Stomach (tissue), 9 donors: ENCODE measurements around the gene ST6GALNAC5. TPM values are rescaled to one million over a fixed set of nuclear protein-coding genes. Genes with fewer than 3 reads are reported as not detected.

Experiments
- DNase-seq, 2 donors: peaks; one replicate each; pipeline versions ENCODE4 v3.0.0 to v3.0.0-alpha.2; 2013 to 2019
- H3K27ac ChIP-seq, 5 donors: fragments of 200-600 bp in 4 of 5; sonication (generic) in 4 of 5; one replicate each; pipeline ENCODE4 v1.5.1; 2013 to 2019; ENCODE audit warnings: mild to moderate bottlenecking in 1 of 5, moderate library complexity in 1 of 5
- H3K27me3 ChIP-seq, 3 donors: fragments of 200-600 bp; sonication (generic); one replicate each; pipeline ENCODE4 v1.5.1; 2017 to 2019; ENCODE audit warnings: mixed run types in 1 of 3
- H3K36me3 ChIP-seq, 4 donors: fragments of 200-600 bp; sonication (generic); 1 replicate in 3 of 4; 2 replicates in 1 of 4; pipeline ENCODE4 v1.5.1; 2016 to 2019
- H3K4me1 ChIP-seq, 4 donors: fragments of 200-600 bp; sonication (generic); one replicate each; pipeline ENCODE4 v1.5.1; 2016 to 2019
- H3K4me3 ChIP-seq, 4 donors: fragments of 200-600 bp; sonication (generic) in 3 of 4; one replicate each; pipeline ENCODE4 v1.5.1; 2016 to 2019; ENCODE audit warnings: mild to moderate bottlenecking in 1 of 4
- H3K9me3 ChIP-seq, 4 donors: fragments of 200-600 bp; sonication (generic); one replicate each; pipeline ENCODE4 v1.5.1; 2016 to 2019
- EP300 ChIP-seq: sonication (generic); formaldehyde crosslinking; IDR thresholded peaks from one replicate; pipeline ENCODE4 v1.6.1; 2017; ENCODE audit warnings: antibody characterized with exemption
- POLR2A ChIP-seq, 4 donors: fragments of 450-650 bp; IDR thresholded peaks; one replicate each; pipeline ENCODE4 v1.6.1; 2016; ENCODE audit warnings: antibody characterized with exemption in 4 of 4, control low read depth in 2 of 4, mild to moderate bottlenecking in 1 of 4, moderate library complexity in 1 of 4
- POLR2AphosphoS5 ChIP-seq, 3 donors: sonication (generic); formaldehyde crosslinking; IDR thresholded peaks; one replicate each; pipeline ENCODE4 v1.6.1; 2016; ENCODE audit warnings: antibody characterized with exemption in 3 of 3
- WGBS, 5 donors: extraction: QIAGEN DNeasy Blood & Tissue Kit in 3 of 5; methylation state at CpG; one replicate each; pipeline versions ENCODE4 v1.1.5 to v1.1.7; 2013 to 2018; 5-methylcytosine and 5-hydroxymethylcytosine counted together
- intact Hi-C: fragments of 100-400 bp; cut with DNase I; formaldehyde crosslinking; loops from one replicate; pipeline ENCODE4 v1.15.1; 2023; ENCODE audit warnings: low total_unique reads
- polyA plus RNA-seq, 3 donors: library from polyadenylated mRNA; stranded (reverse); fragments of 200-250 nt; gene quantifications; one replicate each; pipeline ENCODE4 v1.2.3, GENCODE V29; 2013
- total RNA-seq, 5 donors: library from RNA; depleted of rRNA; stranded (reverse); fragments of >200 nt; gene quantifications; one replicate each; pipeline versions ENCODE4 v1.1.0 to v1.2.3, GENCODE V29; 2014 to 2016
- TF ChIP-seq, protein P1 (sequence below), 7 experiments: fragments of 450-650 bp in 4 of 7; fragments of 200-600 bp in 3 of 7; sonication (generic) in 3 of 7; IDR thresholded peaks; one replicate each; pipeline ENCODE4 v1.5.1; 2016 to 2019; ENCODE audit warnings: antibody characterized with exemption in 7 of 7, control low read depth in 2 of 7, mild to moderate bottlenecking in 1 of 7
- donor health status: healthy with polysubstance abuse.
- donor health status: Bipolar disorder and iron deficiency.
- donor health status: healthy.

The ST6GALNAC5 gene
- total and polyA plus RNA-seq, 8 donors = 1.3 to 22.0 (median 2.9) TPM; not detected in 1

DNA sequence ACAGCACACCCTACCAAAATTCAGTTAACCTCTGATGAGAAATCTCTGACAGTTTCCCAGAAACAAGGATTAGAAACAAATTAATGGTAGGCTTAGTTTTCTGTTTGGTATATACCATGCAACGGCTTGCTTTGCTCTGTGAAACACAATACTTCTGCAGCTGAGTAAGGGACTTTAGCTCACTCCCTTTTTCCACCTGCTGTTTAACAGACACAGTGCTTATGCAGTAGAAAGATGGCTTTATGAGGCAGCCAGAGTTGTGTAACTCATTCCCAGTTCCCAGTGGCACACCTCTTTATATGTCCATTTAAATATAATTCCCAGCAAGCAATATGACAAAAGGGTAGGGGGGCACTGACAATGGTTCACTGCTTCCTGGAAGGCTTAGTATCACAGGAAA is 228.0 kb downstream of the ST6GALNAC5 start:
- Histone ChIP-seq H3K9me3 (no peaks in the 10 kb centered on the region), H3K4me1 (no peaks in the 10 kb centered on the region), H3K27ac (no peak overlapping the region), H3K36me3 (peaks cover 0 to 5% (median 0%) of the 10 kb centered on the region in 4 donors), H3K27me3 (no peaks in the 10 kb centered on the region), H3K4me3 (no peak overlapping the region)
- 42 to 65% (median 57%) methylated on average over 1 of the region's 1 CpG for whole genome bisulfite sequencing, 5 donors
- intact Hi-C loops = no loop called here
- TF ChIP-seq, protein P1, sequence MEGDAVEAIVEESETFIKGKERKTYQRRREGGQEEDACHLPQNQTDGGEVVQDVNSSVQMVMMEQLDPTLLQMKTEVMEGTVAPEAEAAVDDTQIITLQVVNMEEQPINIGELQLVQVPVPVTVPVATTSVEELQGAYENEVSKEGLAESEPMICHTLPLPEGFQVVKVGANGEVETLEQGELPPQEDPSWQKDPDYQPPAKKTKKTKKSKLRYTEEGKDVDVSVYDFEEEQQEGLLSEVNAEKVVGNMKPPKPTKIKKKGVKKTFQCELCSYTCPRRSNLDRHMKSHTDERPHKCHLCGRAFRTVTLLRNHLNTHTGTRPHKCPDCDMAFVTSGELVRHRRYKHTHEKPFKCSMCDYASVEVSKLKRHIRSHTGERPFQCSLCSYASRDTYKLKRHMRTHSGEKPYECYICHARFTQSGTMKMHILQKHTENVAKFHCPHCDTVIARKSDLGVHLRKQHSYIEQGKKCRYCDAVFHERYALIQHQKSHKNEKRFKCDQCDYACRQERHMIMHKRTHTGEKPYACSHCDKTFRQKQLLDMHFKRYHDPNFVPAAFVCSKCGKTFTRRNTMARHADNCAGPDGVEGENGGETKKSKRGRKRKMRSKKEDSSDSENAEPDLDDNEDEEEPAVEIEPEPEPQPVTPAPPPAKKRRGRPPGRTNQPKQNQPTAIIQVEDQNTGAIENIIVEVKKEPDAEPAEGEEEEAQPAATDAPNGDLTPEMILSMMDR (IDR thresholded peaks at IDR 0.05) = no peak
- TF ChIP-seq EP300 (no peak), POLR2A (IDR thresholded peaks at IDR 0.05) (no peak), POLR2AphosphoS5 (IDR thresholded peaks at IDR 0.05) (no peak)
- peak in 1 of 2 donors; percentile 2 for DNase-seq

DNA sequence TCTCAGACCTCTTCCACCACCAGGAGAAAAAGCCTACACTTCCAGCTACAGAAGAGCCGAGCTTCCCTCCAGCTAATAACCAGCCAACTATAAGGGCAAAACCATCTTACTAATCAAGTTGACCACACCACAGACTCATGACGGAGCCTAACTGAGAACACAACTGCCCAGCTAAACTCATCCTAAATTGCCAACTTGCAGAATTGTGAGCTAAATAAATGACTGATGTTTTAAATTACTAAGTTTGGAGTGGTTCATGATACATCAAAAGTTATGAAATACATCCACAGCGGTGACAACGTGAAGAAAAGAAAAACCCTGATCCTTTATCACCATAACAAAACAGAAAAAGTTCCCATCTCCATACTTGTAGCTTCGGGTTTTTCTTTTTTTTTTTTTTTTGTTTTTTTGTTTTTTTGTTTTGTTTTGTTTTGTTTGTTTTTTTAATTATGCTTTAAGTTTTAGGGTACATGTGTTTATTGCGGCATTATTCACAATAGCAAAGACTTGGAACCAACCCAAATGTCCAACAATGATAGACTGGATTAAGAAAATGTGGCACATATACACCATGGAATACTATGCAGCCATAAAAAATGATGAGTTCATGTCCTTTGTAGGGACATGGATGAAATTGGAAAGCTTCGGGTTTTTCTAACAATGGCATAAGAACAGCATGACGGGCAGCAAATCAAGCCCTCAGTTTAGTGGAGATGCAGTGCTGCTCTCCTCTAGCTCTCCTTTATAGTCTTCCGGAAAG is 229.4 kb downstream of the ST6GALNAC5 start:
- 96 to 99% (median 97%) methylated on average over 9 of the region's 9 CpGs for WGBS, 5 donors
- Histone ChIP-seq H3K9me3 (no peaks in the 10 kb centered on the region), H3K4me3 (no peak overlapping the region), H3K4me1 (no peaks in the 10 kb centered on the region), H3K27ac (no peak overlapping the region), H3K27me3 (no peaks in the 10 kb centered on the region), H3K36me3 (no peaks in the 10 kb centered on the region)
- no peak for DNase-seq
- TF ChIP-seq POLR2A (IDR thresholded peaks at IDR 0.05) (no peak), EP300 (no peak), POLR2AphosphoS5 (IDR thresholded peaks at IDR 0.05) (no peak)
- TF ChIP-seq, protein P1 (IDR thresholded peaks at IDR 0.05) = no peak
- intact Hi-C loops = no loop called here

DNA sequence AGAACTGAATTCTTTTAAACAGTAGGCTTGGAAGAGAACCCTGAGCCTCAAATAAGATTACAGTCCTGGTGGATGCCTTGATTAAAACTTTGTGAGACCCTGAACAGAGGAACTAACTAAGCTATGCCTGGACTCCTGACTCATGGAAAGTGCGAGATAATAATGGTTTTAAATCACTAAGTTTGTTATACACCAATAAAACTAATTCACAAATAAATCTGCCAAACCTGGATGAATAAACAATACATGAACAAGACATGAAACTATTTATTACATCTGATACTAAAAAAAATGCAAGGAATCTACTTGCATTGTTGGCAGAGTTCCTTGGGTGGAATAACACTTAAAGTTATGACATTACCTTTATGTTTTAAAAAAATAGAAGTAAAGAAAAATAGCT is 233.6 kb downstream of the ST6GALNAC5 start:
- no peaks in the 10 kb centered on the region for H3K27me3 ChIP-seq
- no peak overlapping the region for H3K27ac ChIP-seq
- no peak for DNase-seq
- no peaks in the 10 kb centered on the region for H3K4me1 ChIP-seq
- no peak overlapping the region for H3K4me3 ChIP-seq
- H3K9me3 ChIP-seq = no peaks in the 10 kb centered on the region
- H3K36me3 ChIP-seq = no peaks in the 10 kb centered on the region
- WGBS, 5 donors = 88 to 98% (median 91%) methylated on average over 1 of the region's 1 CpG
- TF ChIP-seq POLR2AphosphoS5 (IDR thresholded peaks at IDR 0.05) = no peak
- TF ChIP-seq, protein P1 (IDR thresholded peaks at IDR 0.05) = no peak
- no peak for TF ChIP-seq EP300
- no peak for TF ChIP-seq POLR2A (IDR thresholded peaks at IDR 0.05)
- intact Hi-C loops = no loop called here

DNA sequence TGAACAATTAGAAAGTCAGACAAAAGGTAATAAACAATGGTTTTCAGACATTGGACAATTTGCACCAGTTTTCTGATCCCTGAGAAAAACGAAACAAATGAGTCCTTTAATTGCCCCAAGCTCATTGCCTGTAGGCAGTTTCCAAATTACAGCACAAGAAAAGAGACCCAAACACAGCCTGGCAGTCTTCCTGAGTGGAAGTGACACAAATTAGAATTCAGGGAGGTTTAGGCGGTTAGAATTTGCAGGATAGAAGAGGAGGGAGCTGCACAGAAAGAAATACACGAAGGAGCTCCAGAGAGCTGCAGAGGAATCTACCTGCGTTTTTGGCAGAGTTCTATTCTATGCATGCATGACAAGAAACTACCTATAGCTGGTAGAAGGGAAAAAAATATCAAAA is 236.2 kb downstream of the ST6GALNAC5 start:
- WGBS, 5 donors = 86 to 92% (median 87%) methylated on average over 4 of the region's 4 CpGs

More for the DNA sequence above, 236.2 kb downstream of the ST6GALNAC5 start:
- TF ChIP-seq, protein P1 (IDR thresholded peaks at IDR 0.05) = no peak
- TF ChIP-seq EP300 (no peak), POLR2AphosphoS5 (IDR thresholded peaks at IDR 0.05) (no peak), POLR2A (IDR thresholded peaks at IDR 0.05) (no peak)
- DNase-seq = no peak
- no peaks in the 10 kb centered on the region for H3K36me3 ChIP-seq
- H3K27me3 ChIP-seq = no peaks in the 10 kb centered on the region
- H3K4me1 ChIP-seq = no peaks in the 10 kb centered on the region
- H3K4me3 ChIP-seq = no peak overlapping the region
- intact Hi-C loops = no loop called here
- no peak overlapping the region for H3K27ac ChIP-seq
- H3K9me3 ChIP-seq = no peaks in the 10 kb centered on the region
